Measurements from ENCODE around the gene NEUROD6. TPM values are rescaled to one million over a fixed set of nuclear protein-coding genes. Genes with fewer than 3 reads are reported as not detected.
A peak's percentile ranks its signal among the peaks of the same experiment; 100 is the strongest.

Gene NEUROD6
- total RNA-seq = not detected
- not detected for polyA plus RNA-seq

GRCh38 chr7:31340603-31341002, at the start of gene NEUROD6:
Gene NEUROD6 (minus strand): TSS chr7:31340726. CDS start chr7:31339268, 1,458 bp downstream.
- H3K36me3 ChIP-seq = no peaks in the 10 kb centered on the region
- intact Hi-C loops (cut with DNase I) = no loop called here
- 61 to 81% methylated on average over 6 of the region's 6 CpGs for WGBS, 2 donors
- H3K27ac ChIP-seq = no peak within 1 kb of the TSS
- DNase-seq = no peak
- H3K27me3 ChIP-seq = peaks cover 0 to 36% (median 25%) of the 10 kb centered on the region in 3 donors
- peaks cover 0 to 8% (median 4%) of the 10 kb centered on the region in 4 donors for H3K4me1 ChIP-seq
- H3K4me3 ChIP-seq = no peak within 1 kb of the TSS
- TF ChIP-seq POLR2A (IDR thresholded peaks at IDR 0.05) (no peak), EP300 (IDR thresholded peaks at IDR 0.05) (no peak), CTCF (IDR thresholded peaks at IDR 0.05) (no peak), POLR2AphosphoS5 (IDR thresholded peaks at IDR 0.05) (no peak)
- no peaks in the 10 kb centered on the region for H3K9me3 ChIP-seq

- intact Hi-C loops (cut with DNase I) = no loop called here
Observed at GRCh38 chr7:31384466-31384865, 43.9 kb upstream of the NEUROD6 start.

GRCh38 chr7:31382722-31383121, 42.2 kb upstream of the NEUROD6 start:
- Histone ChIP-seq H3K27ac (no peak overlapping the region), H3K4me1 (no peaks in the 10 kb centered on the region), H3K27me3 (no peaks in the 10 kb centered on the region), H3K36me3 (no peaks in the 10 kb centered on the region), H3K9me3 (no peaks in the 10 kb centered on the region), H3K4me3 (no peak overlapping the region)
- intact Hi-C loops (cut with DNase I) = no loop called here
- TF ChIP-seq CTCF (IDR thresholded peaks at IDR 0.05) = no peak
- no peak for DNase-seq
- WGBS, 2 donors = 69 to 79% methylated on average over 2 of the region's 2 CpGs

More at GRCh38 chr7:31384466-31384865, 43.9 kb upstream of the NEUROD6 start:
- no peak overlapping the region for H3K27ac ChIP-seq
- no peaks in the 10 kb centered on the region for H3K27me3 ChIP-seq
- H3K36me3 ChIP-seq = no peaks in the 10 kb centered on the region
- DNase-seq = no peak
- no peaks in the 10 kb centered on the region for H3K9me3 ChIP-seq
- 72 to 73% methylated on average over 4 of the region's 4 CpGs for WGBS, 2 donors
- TF ChIP-seq POLR2AphosphoS5 (IDR thresholded peaks at IDR 0.05) (no peak), EP300 (IDR thresholded peaks at IDR 0.05) (no peak), CTCF (IDR thresholded peaks at IDR 0.05) (no peak), POLR2A (IDR thresholded peaks at IDR 0.05) (no peak)
- no peaks in the 10 kb centered on the region for H3K4me1 ChIP-seq
- H3K4me3 ChIP-seq = no peak overlapping the region

- 78 to 79% methylated on average over 12 of the region's 12 CpGs for WGBS, 2 donors
- DNase-seq = no peak
- Histone ChIP-seq H3K9me3 (no peaks in the 10 kb centered on the region), H3K4me1 (no peaks in the 10 kb centered on the region), H3K36me3 (no peaks in the 10 kb centered on the region), H3K27ac (no peak overlapping the region), H3K4me3 (no peak overlapping the region), H3K27me3 (peaks cover 0 to 4% (median 0%) of the 10 kb centered on the region in 3 donors)
- TF ChIP-seq CTCF (IDR thresholded peaks at IDR 0.05) = peak in 1 of 4 experiments; percentile 22
- TF ChIP-seq POLR2AphosphoS5 (IDR thresholded peaks at IDR 0.05) = no peak
- intact Hi-C loops (cut with DNase I) = no loop called here
Observed at GRCh38 chr7:31373337-31374289, 33.1 kb upstream of the NEUROD6 start.

Measured in sigmoid colon (tissue), 7 donors.